OCI-LY7 (cell line): Measurements from ENCODE around the gene DDHD1. TPM values are rescaled to one million over a fixed set of nuclear protein-coding genes. Genes with fewer than 3 reads are reported as not detected.

Source experiments
- BruUV-seq: library from RNA; stranded (reverse); fragments of 400-500 nt; replicated peaks from 2 replicates; lab custom pipeline; 2021; lab: Mats Ljungman, UMichigan
- CTCF ChIA-PET: fragments of 300-600 bp; sonication (Branson Sonifier 250); formaldehyde crosslinking; loops from one replicate; lab custom pipeline; 2022; ENCODE audit warnings: antibody characterized with exemption; ENCODE audit not compliant: unreplicated experiment; lab: Charles Lee
- POLR2A ChIA-PET: fragments of 300-600 bp; sonication (Branson Sonifier 250); formaldehyde crosslinking; loops from one replicate; lab custom pipeline; 2022; ENCODE audit warnings: antibody characterized with exemption; lab: Charles Lee
- DNase-seq: peaks from one replicate; pipeline ENCODE4 v3.0.0-alpha.2; 2015; ENCODE audit warnings: low spot score
- H2AFZ ChIP-seq: fragments of 200-600 bp; sonication (generic), shearing (Covaris generic); 2 replicates; pipeline ENCODE4 v1.6.1; 2014; ENCODE audit warnings: mild to moderate bottlenecking, antibody characterized with exemption, low read length, moderate library complexity
- H3K27ac ChIP-seq: fragments of 200-600 bp; sonication (generic); 2 replicates; pipeline ENCODE4 v1.5.1; 2014; ENCODE audit warnings: mixed run types, low read depth, mild to moderate bottlenecking, moderate library complexity, low read length, inconsistent platforms; ENCODE audit not compliant: poor library complexity, severe bottlenecking
- H3K36me3 ChIP-seq: fragments of 200-600 bp; sonication (generic); 2 replicates; pipeline ENCODE4 v1.6.1; 2014; ENCODE audit warnings: mild to moderate bottlenecking, antibody characterized with exemption, low read length, moderate library complexity, mixed read lengths; ENCODE audit not compliant: insufficient read depth
- H3K4me1 ChIP-seq: fragments of 200-600 bp; sonication (generic); 2 replicates; pipeline ENCODE4 v1.5.1; 2014; ENCODE audit warnings: mild to moderate bottlenecking, low read length; ENCODE audit not compliant: insufficient read depth, poor library complexity, severe bottlenecking
- H3K4me2 ChIP-seq: fragments of 200-600 bp; sonication (generic); 2 replicates; pipeline ENCODE4 v1.6.1; 2014; ENCODE audit warnings: mild to moderate bottlenecking, low read length
- H3K4me3 ChIP-seq: fragments of 200-600 bp; sonication (generic); 2 replicates; pipeline ENCODE4 v1.5.1; 2014; ENCODE audit warnings: mild to moderate bottlenecking, low read depth, low read length; ENCODE audit not compliant: poor library complexity, severe bottlenecking
- H3K79me2 ChIP-seq: fragments of 200-600 bp; sonication (generic); 2 replicates; pipeline ENCODE4 v1.6.1; 2016; ENCODE audit warnings: low read depth, mild to moderate bottlenecking, low read length, moderate library complexity, mixed read lengths; ENCODE audit not compliant: insufficient read depth
- H3K9me2 ChIP-seq: fragments of 200-600 bp; sonication (generic); 2 replicates; pipeline ENCODE4 v1.6.1; 2016; ENCODE audit warnings: mild to moderate bottlenecking, low read length, mixed read lengths; ENCODE audit not compliant: insufficient read depth
- H3K9me3 ChIP-seq: fragments of 200-600 bp; sonication (generic); 2 replicates; pipeline ENCODE4 v1.6.1; 2014; ENCODE audit warnings: mild to moderate bottlenecking, mixed run types, low read length, mixed read lengths
- H4K20me1 ChIP-seq: fragments of 200-600 bp; sonication (generic); 2 replicates; pipeline ENCODE4 v1.6.1; 2014; ENCODE audit warnings: mild to moderate bottlenecking, antibody characterized with exemption, low read length, moderate library complexity, mixed read lengths; ENCODE audit not compliant: insufficient read depth
- EZH2phosphoT487 ChIP-seq: fragments of 200-600 bp; sonication (generic); IDR thresholded peaks from 2 replicates; pipeline ENCODE4 v1.6.1; 2018; ENCODE audit warnings: low read depth, borderline replicate concordance, mild to moderate bottlenecking, mixed run types, antibody characterized with exemption, low read length, moderate library complexity, mixed read lengths
- intact Hi-C: fragments of 100-400 bp; cut with micrococcal nuclease; formaldehyde crosslinking; loops from one replicate; pipeline ENCODE4 v1.10.0; 2022; ENCODE audit not compliant: unreplicated experiment
- total RNA-seq, 2 experiments: library from RNA; depleted of rRNA in 1 of 2; stranded (reverse); fragments of >200 nt in 1 of 2; shearing (Covaris generic) in 1 of 2; gene quantifications; 2 replicates each; pipeline ENCODE4 v1.2.3, GENCODE V29; 2014 to 2022
- TF ChIP-seq, protein P1 (sequence below): fragments of 200-600 bp; sonication (generic); conservative IDR thresholded peaks from 2 replicates; pipeline ENCODE4 v1.5.1; 2014; ENCODE audit warnings: mild to moderate bottlenecking, antibody characterized with exemption, low read length, moderate library complexity, mixed read lengths

DDHD1 gene
- total RNA-seq, 2 experiments from 2014 or later: 28.7 to 45.2 TPM

DNA sequence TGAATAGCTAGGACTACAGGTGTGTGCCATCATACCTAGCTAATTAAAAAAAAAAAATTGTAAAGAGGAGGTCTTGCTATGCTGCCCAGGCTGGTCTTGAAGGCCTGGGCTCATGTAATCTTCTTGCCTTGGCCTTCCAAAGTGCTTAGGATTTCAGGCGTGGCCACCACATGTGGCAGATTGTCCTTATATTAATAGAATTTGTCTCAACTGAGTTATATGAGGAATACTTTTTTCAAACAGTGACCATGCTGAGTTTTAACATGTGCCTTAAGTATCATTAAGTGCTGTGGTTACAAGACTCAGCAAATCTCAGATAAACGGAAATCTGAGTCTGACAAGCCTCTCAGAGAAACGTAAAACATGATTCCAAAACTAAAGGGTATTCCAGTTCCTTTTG, 119.1 kb downstream of the DDHD1 start:
- no peak overlapping the region for H2AFZ ChIP-seq
- no TSS peak for BruUV-seq

DNA sequence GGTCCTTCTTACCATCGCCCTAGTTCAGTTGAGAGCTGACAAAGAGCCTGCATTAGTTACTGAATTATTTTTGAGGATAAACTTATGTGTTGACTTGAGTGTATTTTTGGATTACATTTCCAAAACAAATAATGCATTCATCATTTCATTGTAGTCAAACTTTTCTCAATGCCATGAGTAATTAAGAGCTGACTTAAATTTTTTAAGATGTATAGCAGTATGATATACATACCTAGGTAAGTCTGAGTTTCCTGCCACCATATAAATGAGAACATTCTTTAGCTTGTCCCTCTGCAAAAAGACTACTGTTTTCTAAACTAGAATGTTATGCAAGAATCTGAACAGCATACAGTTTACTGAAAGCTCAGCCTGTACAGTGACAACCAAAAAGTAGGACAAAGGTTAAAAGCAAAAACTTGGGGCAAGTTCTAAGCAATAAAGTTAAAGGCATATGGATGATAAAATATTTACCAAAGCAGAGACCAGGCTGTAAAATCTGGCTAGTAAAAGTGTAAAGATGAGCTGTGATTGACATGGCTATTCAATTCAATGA, 120.2 kb downstream of the DDHD1 start:
- no peaks in the 10 kb centered on the region for H4K20me1 ChIP-seq
- POLR2A ChIA-PET: interaction anchor here (0.6 to 3.4 kb wide), 3 partner anchors 12 to 39 kb away, joined by 3 to 12 read pairs (median 3); no protein-coding TSS in a partner anchor
- no peaks in the 10 kb centered on the region for H3K9me2 ChIP-seq
- no peak for DNase-seq
- CTCF ChIA-PET: no interaction called here
- peaks cover 37% of the 10 kb centered on the region for H3K36me3 ChIP-seq
- TF ChIP-seq, protein P1, sequence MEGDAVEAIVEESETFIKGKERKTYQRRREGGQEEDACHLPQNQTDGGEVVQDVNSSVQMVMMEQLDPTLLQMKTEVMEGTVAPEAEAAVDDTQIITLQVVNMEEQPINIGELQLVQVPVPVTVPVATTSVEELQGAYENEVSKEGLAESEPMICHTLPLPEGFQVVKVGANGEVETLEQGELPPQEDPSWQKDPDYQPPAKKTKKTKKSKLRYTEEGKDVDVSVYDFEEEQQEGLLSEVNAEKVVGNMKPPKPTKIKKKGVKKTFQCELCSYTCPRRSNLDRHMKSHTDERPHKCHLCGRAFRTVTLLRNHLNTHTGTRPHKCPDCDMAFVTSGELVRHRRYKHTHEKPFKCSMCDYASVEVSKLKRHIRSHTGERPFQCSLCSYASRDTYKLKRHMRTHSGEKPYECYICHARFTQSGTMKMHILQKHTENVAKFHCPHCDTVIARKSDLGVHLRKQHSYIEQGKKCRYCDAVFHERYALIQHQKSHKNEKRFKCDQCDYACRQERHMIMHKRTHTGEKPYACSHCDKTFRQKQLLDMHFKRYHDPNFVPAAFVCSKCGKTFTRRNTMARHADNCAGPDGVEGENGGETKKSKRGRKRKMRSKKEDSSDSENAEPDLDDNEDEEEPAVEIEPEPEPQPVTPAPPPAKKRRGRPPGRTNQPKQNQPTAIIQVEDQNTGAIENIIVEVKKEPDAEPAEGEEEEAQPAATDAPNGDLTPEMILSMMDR: no peak
- no peak for TF ChIP-seq EZH2phosphoT487
- H3K79me2 ChIP-seq: no peaks in the 10 kb centered on the region
- H3K4me1 ChIP-seq: no peaks in the 10 kb centered on the region
- no peak overlapping the region for H3K27ac ChIP-seq
- no peaks in the 10 kb centered on the region for H3K9me3 ChIP-seq
- no peak overlapping the region for H3K4me2 ChIP-seq
- no peak overlapping the region for H2AFZ ChIP-seq
- no TSS peak for BruUV-seq
- intact Hi-C loops: no loop called here
- H3K4me3 ChIP-seq: no peak overlapping the region

More for the DNA sequence above, 119.1 kb downstream of the DDHD1 start:
- Histone ChIP-seq H3K9me2 (no peaks in the 10 kb centered on the region), H3K27ac (no peak overlapping the region), H3K9me3 (no peaks in the 10 kb centered on the region), H3K4me2 (no peak overlapping the region), H3K36me3 (peaks cover 48% of the 10 kb centered on the region), H3K79me2 (no peaks in the 10 kb centered on the region), H3K4me3 (no peak overlapping the region), H4K20me1 (no peaks in the 10 kb centered on the region), H3K4me1 (no peaks in the 10 kb centered on the region)
- CTCF ChIA-PET: interaction anchor here (0.6 kb wide), 1 partner anchor 1358 kb away, joined by 3 read pairs; no protein-coding TSS in a partner anchor
- no peak for DNase-seq
- TF ChIP-seq, protein P1: no peak
- no peak for TF ChIP-seq EZH2phosphoT487
- POLR2A ChIA-PET: interaction anchor here (0.7 to 3.4 kb wide), 2 partner anchors 11 to 74 kb away, joined by 3 to 12 read pairs; no protein-coding TSS in a partner anchor
- intact Hi-C loops: no loop called here

DNA sequence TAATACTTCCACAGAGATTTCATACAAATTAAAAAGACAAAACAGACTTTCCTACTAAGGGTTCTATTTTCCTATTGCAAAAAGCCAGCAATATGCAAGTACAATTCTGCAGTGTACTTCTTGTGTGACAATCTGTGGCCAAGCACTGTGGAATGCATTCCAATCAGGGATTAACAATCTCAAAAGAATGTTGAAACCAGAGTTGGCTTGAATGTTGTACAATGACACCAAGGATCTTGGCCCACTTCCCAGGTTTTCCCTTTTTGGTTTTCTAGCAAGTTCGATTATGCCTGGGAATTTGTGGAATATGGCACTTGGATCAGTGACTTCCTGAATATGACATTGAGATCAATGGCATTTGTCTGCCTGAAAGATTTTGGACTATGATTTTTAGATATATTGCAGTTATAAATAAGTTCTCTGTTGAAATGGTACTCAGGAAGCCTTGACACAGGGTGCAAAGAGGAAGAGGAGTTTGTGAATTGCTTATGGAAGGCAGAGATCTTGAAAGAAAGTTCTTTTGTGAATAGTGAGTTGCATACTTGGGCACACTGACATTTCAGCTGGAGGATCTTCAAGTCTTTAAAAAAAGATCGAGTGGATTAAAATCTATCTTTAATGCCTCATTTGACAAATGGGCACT, 120.8 kb downstream of the DDHD1 start:
- H3K4me1 ChIP-seq: no peaks in the 10 kb centered on the region
- H3K9me2 ChIP-seq: no peaks in the 10 kb centered on the region
- DNase-seq: no peak
- CTCF ChIA-PET: no interaction called here
- peaks cover 31% of the 10 kb centered on the region for H3K36me3 ChIP-seq
- TF ChIP-seq, protein P1: no peak
- no peak for TF ChIP-seq EZH2phosphoT487
- POLR2A ChIA-PET: interaction anchor here (0.6 kb wide), 1 partner anchor 39 kb away, joined by 3 read pairs; no protein-coding TSS in a partner anchor
- H3K27ac ChIP-seq: no peak overlapping the region
- intact Hi-C loops: no loop called here
- H3K4me3 ChIP-seq: no peak overlapping the region
- no peaks in the 10 kb centered on the region for H3K79me2 ChIP-seq
- H3K9me3 ChIP-seq: no peaks in the 10 kb centered on the region
- no peaks in the 10 kb centered on the region for H4K20me1 ChIP-seq
- no peak overlapping the region for H2AFZ ChIP-seq
- BruUV-seq: no TSS peak
- no peak overlapping the region for H3K4me2 ChIP-seq
